GM12878 (cell line): Measurements from ENCODE around the gene SELP.

ENCODE experiments used
- CTCF ChIP-seq, 3 experiments: IDR thresholded peaks in 2 of 3; conservative IDR thresholded peaks in 1 of 3; 2 replicates each; pipeline ENCODE4 v1.5.1; 2011; ENCODE audit warnings: low read depth in 3 of 3, low read length in 3 of 3, mild to moderate bottlenecking in 3 of 3, control low read depth in 2 of 3, moderate library complexity in 2 of 3, inconsistent platforms in 1 of 3, mixed read lengths in 1 of 3; ENCODE audit not compliant: control insufficient read depth in 2 of 3, insufficient read depth in 1 of 3; ENCODE audit errors: extremely low read depth in 1 of 3
- EED ChIP-seq: sonication (generic); IDR thresholded peaks from 2 replicates; pipeline ENCODE4 v1.6.1; 2016; ENCODE audit warnings: antibody characterized with exemption, low read depth
- EP300 ChIP-seq, 2 experiments: fragments of 150-350 bp in 1 of 2; IDR thresholded peaks; 2 replicates each; pipeline ENCODE4 v1.6.1; 2011 to 2012; ENCODE audit warnings: low read depth in 2 of 2, low read length in 2 of 2, borderline replicate concordance in 1 of 2, improper control_type of control experiment in 1 of 2, inconsistent platforms in 1 of 2; ENCODE audit not compliant: control insufficient read depth in 1 of 2
- ETV6 ChIP-seq, 2 experiments: fragments of 450-650 bp in 1 of 2; IDR thresholded peaks in 1 of 2; conservative IDR thresholded peaks in 1 of 2; 2 replicates each; pipeline ENCODE4 v1.6.1; 2014; ENCODE audit warnings: antibody characterized with exemption in 1 of 2, borderline replicate concordance in 1 of 2, low read depth in 1 of 2, mild to moderate bottlenecking in 1 of 2, moderate library complexity in 1 of 2
- JUNB ChIP-seq: IDR thresholded peaks from 2 replicates; pipeline ENCODE4 v1.6.1; 2016; ENCODE audit warnings: antibody characterized with exemption, mild to moderate bottlenecking
- MAX ChIP-seq: IDR thresholded peaks from 2 replicates; pipeline ENCODE4 v1.6.1; 2012; ENCODE audit warnings: low read depth, low read length, improper control_type of control experiment
- MTA3 ChIP-seq: IDR thresholded peaks from 2 replicates; pipeline ENCODE4 v1.6.1; 2012; ENCODE audit warnings: low read length, inconsistent platforms, borderline replicate concordance
- NR2C1 ChIP-seq: fragments of 450-650 bp; IDR thresholded peaks from 2 replicates; pipeline ENCODE4 v1.6.1; 2017; ENCODE audit warnings: antibody characterized with exemption, mild to moderate bottlenecking, moderate library complexity
- POLR2A ChIP-seq: IDR thresholded peaks from 2 replicates; pipeline ENCODE4 v1.6.1; 2011; ENCODE audit warnings: low read depth, mild to moderate bottlenecking, low read length
- YY1 ChIP-seq: IDR thresholded peaks from 2 replicates; pipeline ENCODE4 v1.6.1; 2011; ENCODE audit warnings: low read depth, mild to moderate bottlenecking, low read length
- ZBTB11 ChIP-seq: fragments of 450-650 bp; formaldehyde crosslinking; IDR thresholded peaks from 2 replicates; pipeline ENCODE4 v1.5.0; 2022; ENCODE audit warnings: mild to moderate bottlenecking, missing genetic modification characterization
- TF ChIP-seq, protein P1 (sequence below): IDR thresholded peaks from 2 replicates; pipeline ENCODE4 v1.6.1; 2012; ENCODE audit warnings: low read depth, low read length, improper control_type of control experiment
- TF ChIP-seq, protein P2 (sequence below): fragments of 450-650 bp; IDR thresholded peaks from 2 replicates; pipeline ENCODE4 v1.6.1; 2017; ENCODE audit warnings: antibody characterized with exemption, mild to moderate bottlenecking, moderate library complexity

GRCh38 chr1:169584483-169585144 is 45.3 kb downstream of the SELP start:
- no peak for TF ChIP-seq NR2C1
- TF ChIP-seq MTA3, result no peak
- no peak for TF ChIP-seq ZBTB11 (CRISPR knock-in tag)
- TF ChIP-seq CTCF (IDR thresholded peaks at IDR 0.05 in 2 of 3, conservative IDR thresholded peaks at IDR 0.05 in 1 of 3; ENCODE audit: control insufficient read depth in 2 of 3, extremely low read depth in 1 of 3, insufficient read depth in 1 of 3, low read depth in 3 of 3, low read length in 3 of 3), result no peak
- no peak for TF ChIP-seq MAX
- no peak for TF ChIP-seq POLR2A
- TF ChIP-seq, protein P1, sequence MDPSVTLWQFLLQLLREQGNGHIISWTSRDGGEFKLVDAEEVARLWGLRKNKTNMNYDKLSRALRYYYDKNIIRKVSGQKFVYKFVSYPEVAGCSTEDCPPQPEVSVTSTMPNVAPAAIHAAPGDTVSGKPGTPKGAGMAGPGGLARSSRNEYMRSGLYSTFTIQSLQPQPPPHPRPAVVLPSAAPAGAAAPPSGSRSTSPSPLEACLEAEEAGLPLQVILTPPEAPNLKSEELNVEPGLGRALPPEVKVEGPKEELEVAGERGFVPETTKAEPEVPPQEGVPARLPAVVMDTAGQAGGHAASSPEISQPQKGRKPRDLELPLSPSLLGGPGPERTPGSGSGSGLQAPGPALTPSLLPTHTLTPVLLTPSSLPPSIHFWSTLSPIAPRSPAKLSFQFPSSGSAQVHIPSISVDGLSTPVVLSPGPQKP, result no peak
- TF ChIP-seq EP300 (IDR thresholded peaks at IDR 0.05; ENCODE audit: borderline replicate concordance in 1 of 2, control insufficient read depth in 1 of 2, low read depth in 2 of 2, low read length in 2 of 2), result no peak
- TF ChIP-seq JUNB, result no peak
- no peak for TF ChIP-seq EED
- TF ChIP-seq, protein P2, sequence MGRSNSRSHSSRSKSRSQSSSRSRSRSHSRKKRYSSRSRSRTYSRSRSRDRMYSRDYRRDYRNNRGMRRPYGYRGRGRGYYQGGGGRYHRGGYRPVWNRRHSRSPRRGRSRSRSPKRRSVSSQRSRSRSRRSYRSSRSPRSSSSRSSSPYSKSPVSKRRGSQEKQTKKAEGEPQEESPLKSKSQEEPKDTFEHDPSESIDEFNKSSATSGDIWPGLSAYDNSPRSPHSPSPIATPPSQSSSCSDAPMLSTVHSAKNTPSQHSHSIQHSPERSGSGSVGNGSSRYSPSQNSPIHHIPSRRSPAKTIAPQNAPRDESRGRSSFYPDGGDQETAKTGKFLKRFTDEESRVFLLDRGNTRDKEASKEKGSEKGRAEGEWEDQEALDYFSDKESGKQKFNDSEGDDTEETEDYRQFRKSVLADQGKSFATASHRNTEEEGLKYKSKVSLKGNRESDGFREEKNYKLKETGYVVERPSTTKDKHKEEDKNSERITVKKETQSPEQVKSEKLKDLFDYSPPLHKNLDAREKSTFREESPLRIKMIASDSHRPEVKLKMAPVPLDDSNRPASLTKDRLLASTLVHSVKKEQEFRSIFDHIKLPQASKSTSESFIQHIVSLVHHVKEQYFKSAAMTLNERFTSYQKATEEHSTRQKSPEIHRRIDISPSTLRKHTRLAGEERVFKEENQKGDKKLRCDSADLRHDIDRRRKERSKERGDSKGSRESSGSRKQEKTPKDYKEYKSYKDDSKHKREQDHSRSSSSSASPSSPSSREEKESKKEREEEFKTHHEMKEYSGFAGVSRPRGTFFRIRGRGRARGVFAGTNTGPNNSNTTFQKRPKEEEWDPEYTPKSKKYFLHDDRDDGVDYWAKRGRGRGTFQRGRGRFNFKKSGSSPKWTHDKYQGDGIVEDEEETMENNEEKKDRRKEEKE, result no peak
- no peak for TF ChIP-seq ETV6 (conservative IDR thresholded peaks at IDR 0.05 in 1 of 2, IDR thresholded peaks at IDR 0.05 in 1 of 2; ENCODE audit: borderline replicate concordance in 1 of 2, low read depth in 1 of 2)
- no peak for TF ChIP-seq YY1
